D721Med (cell line): ENCODE results near the gene COL6A3.

Source experiments
- DNase-seq: peaks from one replicate; pipeline ENCODE4 v3.0.0; 2011; ENCODE audit warnings: low spot score; ENCODE audit not compliant: insufficient read length
- FAIRE-seq: peaks from 2 replicates; lab custom pipeline; 2011; peaks lifted over from hg19 to GRCh38; lab: Jason Lieb, UNC
- TF ChIP-seq, protein P1 (sequence below): IDR thresholded peaks from 2 replicates; pipeline ENCODE4 v1.5.1; 2012; ENCODE audit warnings: mild to moderate bottlenecking, control low read depth; ENCODE audit not compliant: insufficient read depth; ENCODE audit errors: missing control alignments

Gene COL6A3

GRCh38 chr2:237425320-237425719 is 11.4 kb upstream of the COL6A3 start:
- FAIRE-seq: no peak
- DNase-seq: no peak

GRCh38 chr2:237424544-237424943 is 10.6 kb upstream of the COL6A3 start:
- TF ChIP-seq, protein P1, sequence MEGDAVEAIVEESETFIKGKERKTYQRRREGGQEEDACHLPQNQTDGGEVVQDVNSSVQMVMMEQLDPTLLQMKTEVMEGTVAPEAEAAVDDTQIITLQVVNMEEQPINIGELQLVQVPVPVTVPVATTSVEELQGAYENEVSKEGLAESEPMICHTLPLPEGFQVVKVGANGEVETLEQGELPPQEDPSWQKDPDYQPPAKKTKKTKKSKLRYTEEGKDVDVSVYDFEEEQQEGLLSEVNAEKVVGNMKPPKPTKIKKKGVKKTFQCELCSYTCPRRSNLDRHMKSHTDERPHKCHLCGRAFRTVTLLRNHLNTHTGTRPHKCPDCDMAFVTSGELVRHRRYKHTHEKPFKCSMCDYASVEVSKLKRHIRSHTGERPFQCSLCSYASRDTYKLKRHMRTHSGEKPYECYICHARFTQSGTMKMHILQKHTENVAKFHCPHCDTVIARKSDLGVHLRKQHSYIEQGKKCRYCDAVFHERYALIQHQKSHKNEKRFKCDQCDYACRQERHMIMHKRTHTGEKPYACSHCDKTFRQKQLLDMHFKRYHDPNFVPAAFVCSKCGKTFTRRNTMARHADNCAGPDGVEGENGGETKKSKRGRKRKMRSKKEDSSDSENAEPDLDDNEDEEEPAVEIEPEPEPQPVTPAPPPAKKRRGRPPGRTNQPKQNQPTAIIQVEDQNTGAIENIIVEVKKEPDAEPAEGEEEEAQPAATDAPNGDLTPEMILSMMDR: no peak
- DNase-seq (no peak), FAIRE-seq (no peak)

More at GRCh38 chr2:237425320-237425719, 11.4 kb upstream of the COL6A3 start:
- TF ChIP-seq, protein P1: no peak

- DNase-seq: no peak
- FAIRE-seq: no peak
- TF ChIP-seq, protein P1: no peak
Measured at GRCh38 chr2:237423891-237424290, 9.9 kb upstream of the COL6A3 start.

GRCh38 chr2:237422309-237422708 is 8.3 kb upstream of the COL6A3 start:
- no peak for FAIRE-seq
- DNase-seq: no peak
- TF ChIP-seq, protein P1: no peak

GRCh38 chr2:237421542-237422116 is 7.7 kb upstream of the COL6A3 start:
- FAIRE-seq: no peak
- TF ChIP-seq, protein P1: peak; percentile 76
- no peak for DNase-seq

- FAIRE-seq (no peak), DNase-seq (no peak)
- TF ChIP-seq, protein P1: no peak
Measured at GRCh38 chr2:237418300-237418699, 4.3 kb upstream of the COL6A3 start.

DNA sequence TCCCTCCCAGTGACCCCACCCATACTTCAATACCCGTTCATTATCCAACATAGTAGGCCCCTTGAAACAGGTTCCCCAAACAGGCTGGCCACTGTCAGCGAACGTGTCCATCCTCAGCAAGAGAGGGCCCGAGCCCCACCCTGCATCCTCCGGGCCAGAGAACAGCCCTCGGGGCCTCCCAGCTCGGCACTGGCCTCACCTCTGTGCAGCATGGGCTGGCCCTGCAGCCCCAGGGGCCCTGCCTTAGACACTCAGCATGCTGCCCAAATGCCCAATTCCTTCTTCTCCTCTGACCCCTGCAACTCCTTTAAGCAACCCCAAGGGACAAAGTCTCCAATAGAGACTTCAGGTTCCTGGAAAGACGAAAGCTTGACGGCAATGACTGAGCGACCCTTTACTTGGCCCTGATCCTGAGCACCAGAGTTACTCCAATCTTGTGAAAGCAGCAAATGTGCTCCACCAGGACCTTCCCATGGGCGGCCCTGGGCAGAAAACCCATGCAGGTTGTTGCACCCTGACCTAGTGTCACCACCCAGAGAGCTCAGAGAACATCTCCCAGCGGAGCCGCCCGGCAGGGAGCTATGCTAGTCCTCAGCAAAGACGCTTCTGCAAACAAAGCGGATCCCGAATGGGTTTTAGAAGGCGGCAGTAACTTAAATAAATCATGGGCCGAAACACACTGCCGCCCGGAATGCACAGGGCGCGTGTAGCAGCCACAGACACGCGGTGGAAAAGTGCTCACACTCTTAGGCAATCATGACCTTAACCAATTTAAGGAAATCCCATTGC is 782 bp downstream of the COL6A3 start:
- FAIRE-seq (no peak), DNase-seq (no peak)
- TF ChIP-seq, protein P1: no peak
